H9 (cell line): ENCODE measurements around the gene CACNB2. TPM values are rescaled to one million over a fixed set of nuclear protein-coding genes. Genes with fewer than 3 reads are reported as not detected.

Experiments
- DNase-seq: peaks from one replicate; pipeline ENCODE4 v3.0.0-alpha.2; 2017
- H2AFZ ChIP-seq: one replicate; pipeline ENCODE4 v1.6.1; 2013; ENCODE audit warnings: mild to moderate bottlenecking, low read length, control low read depth, moderate library complexity
- H2AK5ac ChIP-seq: 2 replicates; pipeline ENCODE4 v1.6.1; 2013; ENCODE audit warnings: low read length, control low read depth, mixed read lengths; ENCODE audit not compliant: insufficient read length
- H2BK120ac ChIP-seq: one replicate; pipeline ENCODE4 v1.6.1; 2013; ENCODE audit warnings: low read depth, mild to moderate bottlenecking, low read length, control low read depth, inconsistent platforms; ENCODE audit not compliant: poor library complexity, severe bottlenecking
- H2BK12ac ChIP-seq: 2 replicates; pipeline ENCODE4 v1.6.1; 2013; ENCODE audit warnings: low read length, control low read depth, mixed read lengths, low read depth; ENCODE audit not compliant: insufficient read length
- H2BK15ac ChIP-seq: 2 replicates; pipeline ENCODE4 v1.6.1; 2013; ENCODE audit warnings: low read depth, low read length, control low read depth
- H2BK20ac ChIP-seq: one replicate; pipeline ENCODE4 v1.6.1; 2013; ENCODE audit warnings: low read depth, mild to moderate bottlenecking, low read length, control low read depth, inconsistent platforms; ENCODE audit not compliant: poor library complexity, severe bottlenecking
- H2BK5ac ChIP-seq: 2 replicates; pipeline ENCODE4 v1.6.1; 2013; ENCODE audit warnings: low read length, control low read depth, mixed read lengths; ENCODE audit not compliant: insufficient read length
- H3K14ac ChIP-seq: 2 replicates; pipeline ENCODE4 v1.6.1; 2013; ENCODE audit warnings: low read length, control low read depth; ENCODE audit not compliant: insufficient read depth
- H3K18ac ChIP-seq: 2 replicates; pipeline ENCODE4 v1.6.1; 2013; ENCODE audit warnings: low read depth, mild to moderate bottlenecking, mixed read lengths, low read length, control low read depth; ENCODE audit not compliant: insufficient read length
- H3K23ac ChIP-seq: 2 replicates; pipeline ENCODE4 v1.6.1; 2013; ENCODE audit warnings: low read length, control low read depth, mixed read lengths, low read depth; ENCODE audit not compliant: insufficient read length
- H3K23me2 ChIP-seq: 2 replicates; pipeline ENCODE4 v1.6.1; 2013; ENCODE audit warnings: low read depth, mild to moderate bottlenecking, mixed read lengths, low read length, control low read depth; ENCODE audit not compliant: insufficient read length, poor library complexity, severe bottlenecking
- H3K27ac ChIP-seq: 2 replicates; pipeline ENCODE4 v1.5.1; 2013; ENCODE audit warnings: low read length, control low read depth, mixed read lengths, low read depth; ENCODE audit not compliant: insufficient read length
- H3K27me3 ChIP-seq: 2 replicates; pipeline ENCODE4 v1.6.1; 2013; ENCODE audit warnings: low read length, control low read depth, inconsistent platforms; ENCODE audit not compliant: insufficient read depth
- H3K4ac ChIP-seq: 2 replicates; pipeline ENCODE4 v1.6.1; 2013; ENCODE audit warnings: low read depth, mild to moderate bottlenecking, control low read depth, inconsistent platforms, low read length, moderate library complexity
- H3K4me1 ChIP-seq: 2 replicates; pipeline ENCODE4 v1.6.1; 2013; ENCODE audit warnings: low read length, control low read depth, inconsistent platforms; ENCODE audit not compliant: insufficient read depth
- H3K4me2 ChIP-seq: 2 replicates; pipeline ENCODE4 v1.6.1; 2013; ENCODE audit warnings: low read length, control low read depth, mixed read lengths; ENCODE audit not compliant: insufficient read length, insufficient read depth
- H3K56ac ChIP-seq: 2 replicates; pipeline ENCODE4 v1.6.1; 2013; ENCODE audit warnings: low read depth, mild to moderate bottlenecking, mixed read lengths, low read length, control low read depth; ENCODE audit not compliant: insufficient read length
- H3K79me1 ChIP-seq: 2 replicates; pipeline ENCODE4 v1.6.1; 2013; ENCODE audit warnings: low read depth, mild to moderate bottlenecking, moderate library complexity, low read length, control low read depth, inconsistent platforms; ENCODE audit not compliant: insufficient read depth, poor library complexity, severe bottlenecking
- H3K79me2 ChIP-seq: 2 replicates; pipeline ENCODE4 v1.6.1; 2013; ENCODE audit warnings: low read length, control low read depth, inconsistent platforms; ENCODE audit not compliant: insufficient read depth
- H3K9ac ChIP-seq: 2 replicates; pipeline ENCODE4 v1.6.1; 2013; ENCODE audit warnings: low read length, control low read depth, mixed read lengths; ENCODE audit not compliant: insufficient read length; ENCODE audit errors: extremely low read depth
- H3K9me3 ChIP-seq: one replicate; pipeline ENCODE4 v1.6.1; 2013; ENCODE audit warnings: low read depth, low read length, inconsistent platforms; ENCODE audit not compliant: control insufficient read depth
- H3T11ph ChIP-seq: one replicate; pipeline ENCODE4 v1.6.1; 2013; ENCODE audit warnings: mild to moderate bottlenecking, low read length, control low read depth, inconsistent platforms
- H4K20me1 ChIP-seq: one replicate; pipeline ENCODE4 v1.6.1; 2013; ENCODE audit not compliant: control insufficient read depth, insufficient read length, insufficient read depth
- H4K5ac ChIP-seq: 2 replicates; pipeline ENCODE4 v1.6.1; 2013; ENCODE audit warnings: low read depth, mild to moderate bottlenecking, mixed read lengths, low read length, control low read depth; ENCODE audit not compliant: insufficient read length
- H4K8ac ChIP-seq: replicated peaks from 2 replicates; pipeline ENCODE4 v1.6.1; 2013; ENCODE audit warnings: low read length, control low read depth, mixed read lengths, low read depth; ENCODE audit not compliant: insufficient read length
- H4K91ac ChIP-seq: 2 replicates; pipeline ENCODE4 v1.6.1; 2013; ENCODE audit warnings: low read depth, mild to moderate bottlenecking, moderate library complexity, mixed read lengths, low read length, control low read depth; ENCODE audit not compliant: insufficient read length
- H3K27ac Mint-ChIP-seq, 3 experiments: 2 replicates in 2 of 3; 3 replicates in 1 of 3; pipeline ENCODE4 v1.8.0; 2020 to 2021; ENCODE audit warnings: mixed read lengths in 3 of 3, mild to moderate bottlenecking in 1 of 3, moderate library complexity in 1 of 3
- H3K27me3 Mint-ChIP-seq: 2 replicates; pipeline ENCODE4 v1.8.0; 2021; ENCODE audit warnings: low read depth, mild to moderate bottlenecking, moderate library complexity, mixed read lengths
- H3K36me3 Mint-ChIP-seq, 3 experiments: 2 replicates in 2 of 3; 3 replicates in 1 of 3; pipeline ENCODE4 v1.8.0; 2020 to 2021; ENCODE audit warnings: low read depth in 3 of 3, mixed read lengths in 3 of 3; ENCODE audit not compliant: insufficient read depth in 1 of 3
- H3K4me1 Mint-ChIP-seq, 2 experiments: 2 replicates each; pipeline ENCODE4 v1.8.0; 2020; ENCODE audit warnings: mixed read lengths in 2 of 2
- H3K4me3 Mint-ChIP-seq, 2 experiments: 2 replicates in 1 of 2; 3 replicates in 1 of 2; pipeline ENCODE4 v1.8.0; 2020 to 2021; ENCODE audit warnings: mild to moderate bottlenecking in 2 of 2, mixed read lengths in 2 of 2, moderate library complexity in 1 of 2
- H3K9me3 Mint-ChIP-seq, 2 experiments: 2 replicates in 1 of 2; 3 replicates in 1 of 2; pipeline ENCODE4 v1.8.0; 2020; ENCODE audit warnings: mild to moderate bottlenecking in 2 of 2, mixed read lengths in 2 of 2, moderate library complexity in 1 of 2
- CTCF ChIP-seq: fragments of 200-600 bp; sonication (generic); conservative IDR thresholded peaks from 3 replicates; pipeline ENCODE4 v1.8.0; 2021; ENCODE audit warnings: antibody characterized with exemption, mild to moderate bottlenecking
- WGBS: extraction: QIAGEN DNeasy Blood & Tissue Kit; methylation state at CpG from one replicate; pipeline ENCODE4 v1.1.7; 2013; ENCODE audit warnings: missing lambda C conversion rate, low lambda C conversion rate, mixed read lengths; ENCODE audit not compliant: insufficient read length; ENCODE audit errors: extremely low coverage; 5-methylcytosine and 5-hydroxymethylcytosine counted together
- total RNA-seq: library from RNA; stranded (reverse); gene quantifications from 2 replicates; pipeline ENCODE4 v1.2.1, GENCODE V29; 2021

Gene CACNB2
- total RNA-seq, 1 experiment from 2014 or later = 2.6 TPM

GRCh38 chr10:18185621-18186020 lies 45.4 kb downstream of the CACNB2 start:
- no peak overlapping the region for H3K23ac ChIP-seq
- no peak overlapping the region for H4K8ac ChIP-seq
- no peak overlapping the region; a peak in 1 of 7 replicates for H3K27ac Mint-ChIP-seq
- H3K27me3 Mint-ChIP-seq = no peaks in the 10 kb centered on the region
- no peaks in the 10 kb centered on the region for H4K20me1 ChIP-seq
- H3K27me3 ChIP-seq = no peaks in the 10 kb centered on the region
- H3K79me2 ChIP-seq = no peaks in the 10 kb centered on the region
- H3K23me2 ChIP-seq = no peaks in the 10 kb centered on the region
- no peak overlapping the region for H3K4me3 Mint-ChIP-seq
- H3K4me2 ChIP-seq = no peak overlapping the region
- TF ChIP-seq CTCF = no peak
- H4K5ac ChIP-seq = no peak overlapping the region
- no peaks in the 10 kb centered on the region; a peak in 1 of 5 replicates for H3K9me3 Mint-ChIP-seq
- H3K4me1 Mint-ChIP-seq = no peaks in the 10 kb centered on the region
- no peak for DNase-seq
- no peak overlapping the region for H2AFZ ChIP-seq
- H3K9me3 ChIP-seq = no peaks in the 10 kb centered on the region
- no peak overlapping the region for H3K4ac ChIP-seq
- peaks cover 0 to 1% (median 0%) of the 10 kb centered on the region in 3 experiments; a peak in 3 of 7 replicates for H3K36me3 Mint-ChIP-seq
- no peak overlapping the region for H2BK15ac ChIP-seq
- no peak overlapping the region for H2BK5ac ChIP-seq
- no peak overlapping the region for H4K91ac ChIP-seq
- H2BK12ac ChIP-seq = no peak overlapping the region
- H3K79me1 ChIP-seq = no peaks in the 10 kb centered on the region
- H3T11ph ChIP-seq = no peak overlapping the region
- H2BK20ac ChIP-seq = no peak overlapping the region
- no peak overlapping the region for H3K18ac ChIP-seq
- no peak overlapping the region for H3K9ac ChIP-seq
- WGBS = no CpG with 5 or more reads among the region's 3 CpGs
- H2AK5ac ChIP-seq = no peak overlapping the region
- H3K14ac ChIP-seq = no peak overlapping the region
- H3K56ac ChIP-seq = no peak overlapping the region
- H3K4me1 ChIP-seq = no peaks in the 10 kb centered on the region
- H3K27ac ChIP-seq = no peak overlapping the region
- H2BK120ac ChIP-seq = no peak overlapping the region
